MCF 10A (cell line): Measurements from ENCODE around the gene STK33. TPM values are rescaled to one million over a fixed set of nuclear protein-coding genes. Genes with fewer than 3 reads are reported as not detected.

Experiments used
- Bru-seq: library from RNA; stranded (reverse); fragments of 400-500 nt; gene quantifications from one replicate; lab custom pipeline; 2021; lab: Mats Ljungman, UMichigan
- BruChase-seq, 2 experiments: library from RNA; stranded (reverse); fragments of 400-500 nt; gene quantifications; one replicate each; lab custom pipeline; 2021; lab: Mats Ljungman, UMichigan
- BruUV-seq: library from RNA; stranded (reverse); fragments of 400-500 nt; replicated peaks from 2 replicates; lab custom pipeline; 2021; lab: Mats Ljungman, UMichigan
- CTCF ChIA-PET: fragments of 300-600 bp; sonication (Branson Sonifier 250); formaldehyde crosslinking; extraction: SDS; loops from one replicate; lab custom pipeline; 2021; ENCODE audit warnings: antibody characterized with exemption, inconsistent platforms; lab: Yijun Ruan, JAX
- POLR2A ChIA-PET: fragments of 300-600, 350-650 bp; sonication (Branson Sonifier 250); formaldehyde crosslinking; extraction: SDS; loops from one replicate; lab custom pipeline; 2020; ENCODE audit warnings: antibody characterized with exemption, inconsistent platforms; lab: Yijun Ruan, JAX
- DNase-seq: peaks from one replicate; pipeline ENCODE4 v3.0.0-alpha.2; 2018; ENCODE audit not compliant: unreplicated experiment
- H3K27ac Mint-ChIP-seq: one replicate; pipeline ENCODE4 v1.8.0; 2022; ENCODE audit warnings: mild to moderate bottlenecking, low read depth, mixed read lengths; ENCODE audit not compliant: unreplicated experiment
- H3K27me3 Mint-ChIP-seq: one replicate; pipeline ENCODE4 v1.8.0; 2022; ENCODE audit warnings: mixed read lengths; ENCODE audit not compliant: insufficient read depth, unreplicated experiment
- H3K36me3 Mint-ChIP-seq: one replicate; pipeline ENCODE4 v1.8.0; 2022; ENCODE audit warnings: mild to moderate bottlenecking, moderate library complexity, mixed read lengths; ENCODE audit not compliant: insufficient read depth, unreplicated experiment
- H3K4me1 Mint-ChIP-seq: one replicate; pipeline ENCODE4 v1.8.0; 2022; ENCODE audit warnings: mixed read lengths; ENCODE audit not compliant: insufficient read depth, unreplicated experiment
- H3K4me3 Mint-ChIP-seq: one replicate; pipeline ENCODE4 v1.8.0; 2022; ENCODE audit warnings: mild to moderate bottlenecking, moderate library complexity, mixed read lengths; ENCODE audit not compliant: unreplicated experiment
- H3K9me3 Mint-ChIP-seq: one replicate; pipeline ENCODE4 v1.8.0; 2022; ENCODE audit warnings: mixed read lengths; ENCODE audit not compliant: unreplicated experiment
- intact Hi-C: fragments of 100-400 bp; cut with micrococcal nuclease; formaldehyde crosslinking; loops from 2 replicates; pipeline ENCODE4 v1.14.1; 2022
- long read RNA-seq: library from polyadenylated mRNA; stranded (forward); transcript quantifications from one replicate; pipeline ENCODE4 v2.0.0, GENCODE V29; 2022
- total RNA-seq: library from RNA; stranded (reverse); gene quantifications from 2 replicates; pipeline ENCODE4 v1.2.3, GENCODE V29; 2022
- TF ChIP-seq, protein P1 (sequence below): fragments of 200-600 bp; IDR thresholded peaks from one replicate; pipeline ENCODE4 v1.8.0; 2022; ENCODE audit warnings: antibody characterized with exemption, mild to moderate bottlenecking; ENCODE audit not compliant: unreplicated experiment

STK33 gene
- 0.20 and 0.58 TPM in 2 replicates for total RNA-seq
- Bru-seq, nascent RNA: percentile 25 among the genes with signal in this experiment
- percentile 46 among the genes with signal in this experiment for BruChase-seq, experiment 1, labeled RNA remaining after a 6-hour chase
- BruChase-seq, experiment 2, labeled RNA remaining after a 2-hour chase: percentile 38 among the genes with signal in this experiment
- long read RNA-seq: 0 reads

DNA sequence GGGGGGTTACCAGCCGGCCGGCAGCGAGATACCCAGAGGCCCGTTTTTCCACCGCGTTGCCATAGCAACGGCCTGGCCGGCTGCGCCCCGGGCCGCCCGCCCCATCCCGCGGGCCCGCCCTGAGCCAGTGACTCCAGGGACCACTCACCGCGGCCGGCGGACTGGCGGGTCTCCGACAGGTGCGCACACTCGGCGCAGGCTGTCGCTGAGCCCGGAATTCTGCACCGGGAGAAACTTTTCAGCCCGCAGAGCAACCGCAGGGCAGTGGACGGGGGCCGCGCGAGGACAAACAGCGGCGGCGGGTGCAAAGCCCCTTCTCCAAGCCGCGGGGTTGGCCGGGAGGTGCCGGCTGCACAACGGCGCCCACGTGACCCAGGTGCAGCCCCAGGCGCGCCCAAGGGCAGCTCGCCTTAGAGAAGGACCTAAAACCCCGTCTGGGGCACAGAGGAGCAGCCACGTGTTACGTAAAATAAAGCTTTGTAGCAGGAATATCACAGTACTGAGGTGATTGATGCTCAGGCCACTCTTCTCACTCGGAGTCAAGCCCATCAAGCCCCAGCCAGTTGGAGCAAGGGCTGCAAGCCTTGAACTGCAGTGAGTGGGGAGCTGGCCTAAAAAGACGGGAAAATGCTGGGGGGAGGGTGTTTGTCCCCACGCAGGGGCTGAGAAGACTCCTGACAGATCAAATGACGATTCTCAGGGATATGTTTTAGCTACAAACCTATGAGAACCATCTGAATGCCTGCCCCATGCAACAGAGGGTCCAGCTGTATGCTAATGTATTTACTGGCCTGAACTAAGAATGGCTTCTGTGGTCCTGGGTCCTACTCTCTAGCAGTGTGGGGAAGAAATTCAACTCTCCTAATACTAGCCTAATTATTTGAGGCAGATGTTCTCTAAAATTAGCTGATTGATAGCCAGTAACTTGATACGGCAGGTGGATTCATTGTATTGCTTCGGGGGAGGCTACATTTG, at the start of gene STK33:
TSS of gene STK33 (minus strand) at position 294 of the 975 bp plus-strand sequence. CDS start 119,323 bp downstream, outside the sequence.
- POLR2A ChIA-PET: no interaction called here
- Mint-ChIP-seq H3K27ac (no peak within 1 kb of the TSS), H3K4me3 (no peak within 1 kb of the TSS), H3K4me1 (peaks cover 5% of the 10 kb centered on the region), H3K9me3 (peaks cover 7% of the 10 kb centered on the region), H3K27me3 (no peaks in the 10 kb centered on the region), H3K36me3 (no peaks in the 10 kb centered on the region)
- DNase-seq: no peak
- TF ChIP-seq, protein P1, sequence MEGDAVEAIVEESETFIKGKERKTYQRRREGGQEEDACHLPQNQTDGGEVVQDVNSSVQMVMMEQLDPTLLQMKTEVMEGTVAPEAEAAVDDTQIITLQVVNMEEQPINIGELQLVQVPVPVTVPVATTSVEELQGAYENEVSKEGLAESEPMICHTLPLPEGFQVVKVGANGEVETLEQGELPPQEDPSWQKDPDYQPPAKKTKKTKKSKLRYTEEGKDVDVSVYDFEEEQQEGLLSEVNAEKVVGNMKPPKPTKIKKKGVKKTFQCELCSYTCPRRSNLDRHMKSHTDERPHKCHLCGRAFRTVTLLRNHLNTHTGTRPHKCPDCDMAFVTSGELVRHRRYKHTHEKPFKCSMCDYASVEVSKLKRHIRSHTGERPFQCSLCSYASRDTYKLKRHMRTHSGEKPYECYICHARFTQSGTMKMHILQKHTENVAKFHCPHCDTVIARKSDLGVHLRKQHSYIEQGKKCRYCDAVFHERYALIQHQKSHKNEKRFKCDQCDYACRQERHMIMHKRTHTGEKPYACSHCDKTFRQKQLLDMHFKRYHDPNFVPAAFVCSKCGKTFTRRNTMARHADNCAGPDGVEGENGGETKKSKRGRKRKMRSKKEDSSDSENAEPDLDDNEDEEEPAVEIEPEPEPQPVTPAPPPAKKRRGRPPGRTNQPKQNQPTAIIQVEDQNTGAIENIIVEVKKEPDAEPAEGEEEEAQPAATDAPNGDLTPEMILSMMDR: no peak
- no TSS peak for BruUV-seq
- intact Hi-C loops: no loop called here
- CTCF ChIA-PET: no interaction called here

DNA sequence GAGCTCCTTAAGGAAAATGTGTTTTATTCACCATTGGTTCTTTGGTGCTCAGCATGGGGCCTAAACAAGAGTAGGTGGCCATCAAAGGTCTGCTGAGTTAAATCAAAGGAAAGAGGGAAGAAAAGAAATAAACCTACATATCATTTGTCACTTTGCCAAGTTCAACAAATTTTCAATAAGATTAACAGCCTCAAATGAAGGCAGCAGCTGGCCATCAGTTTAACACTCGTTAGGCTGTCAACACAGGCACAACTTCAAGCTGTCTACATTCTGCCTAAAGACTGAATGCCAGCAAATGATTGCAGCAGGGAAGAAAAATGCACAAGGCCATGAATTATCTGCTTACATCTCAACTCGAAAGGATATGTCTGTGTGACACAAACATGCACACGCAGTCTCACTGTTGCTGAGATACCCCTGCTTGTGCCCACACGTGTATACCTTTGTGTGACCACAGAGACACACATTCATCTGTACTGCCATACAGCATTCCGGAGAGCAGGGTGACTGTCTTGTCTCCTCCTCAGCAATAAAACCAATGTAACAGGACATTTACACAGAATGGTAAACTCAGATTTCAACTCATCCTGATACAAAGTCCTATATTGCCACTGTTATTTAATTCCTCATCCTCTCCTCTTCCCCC, 48.3 kb upstream of the STK33 start:
- POLR2A ChIA-PET: interaction anchor here (1.2 kb wide), 1 partner anchor 10 kb away, joined by 4 read pairs; no protein-coding TSS in a partner anchor
- H3K27me3 Mint-ChIP-seq: no peaks in the 10 kb centered on the region
- TF ChIP-seq, protein P1: no peak

DNA sequence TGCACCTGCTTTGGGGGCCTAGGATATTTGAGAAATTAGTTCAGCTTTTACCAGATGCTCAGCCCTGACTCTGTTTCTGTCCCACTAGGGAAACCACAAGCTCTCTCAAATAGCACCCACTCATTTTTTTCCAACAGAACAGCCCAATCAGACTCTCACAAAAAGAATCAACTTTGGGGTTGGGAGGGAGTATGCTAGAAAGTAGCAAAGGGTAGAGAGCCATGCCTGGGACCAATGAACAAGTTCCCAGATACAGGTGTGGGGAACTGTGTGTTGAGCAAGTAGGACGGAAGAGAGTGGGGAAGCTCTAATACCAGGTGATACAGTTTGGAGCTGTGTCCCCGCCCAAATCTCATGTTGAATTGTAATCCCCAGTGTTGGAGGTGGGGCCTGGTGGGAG, 47.3 kb upstream of the STK33 start:
- Mint-ChIP-seq H3K9me3 (no peaks in the 10 kb centered on the region), H3K27me3 (no peaks in the 10 kb centered on the region), H3K36me3 (peaks cover 24% of the 10 kb centered on the region), H3K27ac (no peak overlapping the region), H3K4me3 (no peak overlapping the region), H3K4me1 (no peaks in the 10 kb centered on the region)
- POLR2A ChIA-PET: interaction anchor here (0.6 kb wide), 1 partner anchor 594 kb away, joined by 3 read pairs; no protein-coding TSS in a partner anchor
- CTCF ChIA-PET: interaction anchor here (0.6 kb wide), 2 partner anchors 9 to 15 kb away, joined by 3 to 4 read pairs; no protein-coding TSS in a partner anchor
- intact Hi-C loops: no loop called here
- no peak for DNase-seq
- no TSS peak for BruUV-seq
- TF ChIP-seq, protein P1: no peak

More for the DNA sequence above, 48.3 kb upstream of the STK33 start:
- CTCF ChIA-PET: interaction anchor here (0.7 kb wide), 1 partner anchor 1830 kb away, joined by 3 read pairs; no protein-coding TSS in a partner anchor
- no peaks in the 10 kb centered on the region for H3K4me1 Mint-ChIP-seq
- no TSS peak for BruUV-seq
- H3K9me3 Mint-ChIP-seq: no peaks in the 10 kb centered on the region
- intact Hi-C loops: no loop called here
- no peak overlapping the region for H3K4me3 Mint-ChIP-seq
- no peak for DNase-seq
- no peak overlapping the region for H3K27ac Mint-ChIP-seq
- H3K36me3 Mint-ChIP-seq: peaks cover 32% of the 10 kb centered on the region
